Cardiac muscle cell (in vitro differentiated cells and primary cell): ENCODE measurements around the gene PRB3. TPM values are rescaled to one million over a fixed set of nuclear protein-coding genes. Genes with fewer than 3 reads are reported as not detected.

Experiments
- DNase-seq, 2 donors: peaks; one replicate each; pipeline versions ENCODE4 v3.0.0 to v3.0.0-alpha.2; 2010 to 2017; ENCODE audit warnings: low read depth in 1 of 2, low spot score in 1 of 2
- H3K27ac ChIP-seq: fragments of 200-600 bp; sonication (generic); 2 replicates; pipeline ENCODE4 v1.5.1; 2016
- H3K27me3 ChIP-seq: fragments of 200-600 bp; sonication (generic); 2 replicates; pipeline ENCODE4 v1.6.0; 2016; ENCODE audit warnings: control low read depth
- H3K36me3 ChIP-seq: fragments of 200-600 bp; sonication (generic); 2 replicates; pipeline ENCODE4 v1.5.1; 2016; ENCODE audit warnings: control low read depth
- H3K4me1 ChIP-seq: fragments of 200-600 bp; sonication (generic); 2 replicates; pipeline ENCODE4 v1.8.1; 2017; ENCODE audit warnings: low read depth, mild to moderate bottlenecking, mixed run types
- H3K4me3 ChIP-seq: fragments of 200-600 bp; sonication (generic); 2 replicates; pipeline ENCODE4 v1.5.1; 2016; ENCODE audit warnings: mild to moderate bottlenecking
- H3K9me3 ChIP-seq: fragments of 200-600 bp; sonication (generic); 2 replicates; pipeline ENCODE4 v1.5.1; 2017; ENCODE audit warnings: low read depth, mild to moderate bottlenecking, control low read depth
- polyA plus RNA-seq: library from polyadenylated mRNA; unstranded; fragments of >200 nt; fragmentation: Nextera tagmentation; extraction: Ambion mirVana; gene quantifications from 2 replicates; pipeline ENCODE4 v1.2.1, GENCODE V29; 2016
- total RNA-seq: library from RNA; depleted of rRNA; stranded (reverse); fragments of >200 nt; gene quantifications from 2 replicates; pipeline ENCODE4 v1.2.3, GENCODE V29; 2016
- TF ChIP-seq, protein P1 (sequence below): IDR thresholded peaks from 2 replicates; pipeline ENCODE4 v1.5.1; 2012; ENCODE audit warnings: low read depth, mild to moderate bottlenecking, low read length

Gene PRB3
- total and polyA plus RNA-seq, 2 experiments from 2014 or later = 0.60 TPM; not detected in 1

DNA sequence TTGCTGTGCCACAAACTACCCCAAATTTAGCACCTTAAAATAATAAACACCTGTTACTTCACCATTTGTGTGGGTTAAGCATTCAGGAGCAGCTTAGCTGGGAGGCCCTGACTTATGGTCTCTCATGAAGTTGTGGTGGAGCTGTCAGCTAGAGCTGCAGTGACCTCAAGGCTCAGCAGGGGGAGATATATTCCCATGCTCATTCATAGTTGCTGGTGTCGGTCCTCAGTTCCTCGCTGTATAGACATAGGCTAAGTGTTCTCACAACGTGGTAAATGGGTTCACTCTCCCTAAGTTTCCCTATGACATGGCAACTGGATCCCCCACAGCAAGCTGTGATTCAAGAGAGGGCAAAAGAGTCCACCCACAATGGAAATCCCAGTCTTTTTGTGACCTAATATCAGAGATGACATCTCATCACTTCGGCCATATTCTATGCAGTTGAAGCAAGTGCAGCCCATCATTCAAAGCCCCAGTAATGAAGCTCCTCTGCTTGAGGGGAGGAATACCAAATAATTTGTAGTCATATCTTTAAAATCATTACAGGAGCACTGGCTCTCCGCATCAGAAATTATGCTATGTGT lies 41.1 kb downstream of the PRB3 start:
- H3K36me3 ChIP-seq = no peaks in the 10 kb centered on the region
- H3K4me3 ChIP-seq = no peak overlapping the region
- no peaks in the 10 kb centered on the region for H3K9me3 ChIP-seq
- H3K4me1 ChIP-seq = no peaks in the 10 kb centered on the region
- H3K27ac ChIP-seq = no peak overlapping the region
- DNase-seq = peak; percentile 29 to 76
- TF ChIP-seq, protein P1, sequence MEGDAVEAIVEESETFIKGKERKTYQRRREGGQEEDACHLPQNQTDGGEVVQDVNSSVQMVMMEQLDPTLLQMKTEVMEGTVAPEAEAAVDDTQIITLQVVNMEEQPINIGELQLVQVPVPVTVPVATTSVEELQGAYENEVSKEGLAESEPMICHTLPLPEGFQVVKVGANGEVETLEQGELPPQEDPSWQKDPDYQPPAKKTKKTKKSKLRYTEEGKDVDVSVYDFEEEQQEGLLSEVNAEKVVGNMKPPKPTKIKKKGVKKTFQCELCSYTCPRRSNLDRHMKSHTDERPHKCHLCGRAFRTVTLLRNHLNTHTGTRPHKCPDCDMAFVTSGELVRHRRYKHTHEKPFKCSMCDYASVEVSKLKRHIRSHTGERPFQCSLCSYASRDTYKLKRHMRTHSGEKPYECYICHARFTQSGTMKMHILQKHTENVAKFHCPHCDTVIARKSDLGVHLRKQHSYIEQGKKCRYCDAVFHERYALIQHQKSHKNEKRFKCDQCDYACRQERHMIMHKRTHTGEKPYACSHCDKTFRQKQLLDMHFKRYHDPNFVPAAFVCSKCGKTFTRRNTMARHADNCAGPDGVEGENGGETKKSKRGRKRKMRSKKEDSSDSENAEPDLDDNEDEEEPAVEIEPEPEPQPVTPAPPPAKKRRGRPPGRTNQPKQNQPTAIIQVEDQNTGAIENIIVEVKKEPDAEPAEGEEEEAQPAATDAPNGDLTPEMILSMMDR = peak; percentile 49
- H3K27me3 ChIP-seq = peaks cover 5% of the 10 kb centered on the region

DNA sequence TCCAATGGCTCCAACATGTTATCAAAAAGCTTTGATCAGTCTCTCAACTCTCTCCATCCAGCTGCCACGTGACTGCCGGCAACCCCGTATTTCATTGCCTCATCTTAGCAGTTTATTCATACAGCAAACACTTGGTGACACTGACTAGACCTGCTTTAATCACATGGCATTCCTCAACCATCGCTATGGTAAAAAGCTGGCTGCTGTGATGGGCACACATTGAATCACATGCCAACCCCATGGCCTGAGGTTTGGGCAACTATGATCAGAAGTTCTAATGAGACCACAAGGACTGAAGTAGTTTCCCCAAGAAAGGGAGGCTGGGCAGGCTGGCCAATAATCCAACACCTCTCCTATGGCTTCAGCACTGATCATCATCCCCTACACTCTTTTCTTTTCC lies 42.1 kb downstream of the PRB3 start:
- no peaks in the 10 kb centered on the region for H3K4me1 ChIP-seq
- TF ChIP-seq, protein P1 = no peak
- no peak for DNase-seq
- no peak overlapping the region for H3K27ac ChIP-seq
- no peaks in the 10 kb centered on the region for H3K9me3 ChIP-seq
- no peaks in the 10 kb centered on the region for H3K36me3 ChIP-seq
- H3K4me3 ChIP-seq = no peak overlapping the region
- peaks cover 5% of the 10 kb centered on the region for H3K27me3 ChIP-seq

Other genes starting within 250 kb of the PRB3 start
- gene TAS2R19, start 247.1 kb downstream of the PRB3 start, total RNA-seq = 1.8 and 3.5 TPM in 2 replicates
- not detected in 2 replicates for gene TAS2R19, start 247.1 kb downstream of the PRB3 start, polyA plus RNA-seq
- gene TAS2R31, start 238.3 kb downstream of the PRB3 start, total RNA-seq = 1.3 and 3.0 TPM in 2 replicates
- gene TAS2R31, start 238.3 kb downstream of the PRB3 start, polyA plus RNA-seq = 0.29 and 0.62 TPM in 2 replicates
- 0.42 and 0.63 TPM in 2 replicates for gene TAS2R46, start 207.4 kb downstream of the PRB3 start, total RNA-seq
- gene TAS2R46, start 207.4 kb downstream of the PRB3 start, polyA plus RNA-seq = 0.24 and 0.51 TPM in 2 replicates
- gene TAS2R43, start 177.4 kb downstream of the PRB3 start, total RNA-seq = 0.53 and 2.7 TPM in 2 replicates
- gene TAS2R43, start 177.4 kb downstream of the PRB3 start, polyA plus RNA-seq = 1.0 and 1.6 TPM in 2 replicates
- gene TAS2R30, start 135.1 kb downstream of the PRB3 start, total RNA-seq = 1.3 and 4.1 TPM in 2 replicates
- gene TAS2R30, start 135.1 kb downstream of the PRB3 start, polyA plus RNA-seq = 0.17 TPM in 1 of 2 replicates, not detected in the other
- 15.2 and 24.2 TPM in 2 replicates for gene SMIM10L1, start 98.5 kb downstream of the PRB3 start, total RNA-seq
- gene SMIM10L1, start 98.5 kb downstream of the PRB3 start, polyA plus RNA-seq = 17.0 and 26.3 TPM in 2 replicates
- gene TAS2R42, start 82.8 kb downstream of the PRB3 start, total RNA-seq = not detected in 2 replicates
- not detected in 2 replicates for gene TAS2R42, start 82.8 kb downstream of the PRB3 start, polyA plus RNA-seq
- 0.67 and 1.6 TPM in 2 replicates for gene PRB4, start 40.7 kb upstream of the PRB3 start, total RNA-seq
- gene PRB4, start 40.7 kb upstream of the PRB3 start, polyA plus RNA-seq = 2.5 TPM in 1 of 2 replicates, not detected in the other
- gene PRB2, start 125.9 kb upstream of the PRB3 start, total RNA-seq = not detected in 2 replicates
- not detected in 2 replicates for gene PRB2, start 125.9 kb upstream of the PRB3 start, polyA plus RNA-seq